ENCODE measurements around the gene SENP8.

DNA sequence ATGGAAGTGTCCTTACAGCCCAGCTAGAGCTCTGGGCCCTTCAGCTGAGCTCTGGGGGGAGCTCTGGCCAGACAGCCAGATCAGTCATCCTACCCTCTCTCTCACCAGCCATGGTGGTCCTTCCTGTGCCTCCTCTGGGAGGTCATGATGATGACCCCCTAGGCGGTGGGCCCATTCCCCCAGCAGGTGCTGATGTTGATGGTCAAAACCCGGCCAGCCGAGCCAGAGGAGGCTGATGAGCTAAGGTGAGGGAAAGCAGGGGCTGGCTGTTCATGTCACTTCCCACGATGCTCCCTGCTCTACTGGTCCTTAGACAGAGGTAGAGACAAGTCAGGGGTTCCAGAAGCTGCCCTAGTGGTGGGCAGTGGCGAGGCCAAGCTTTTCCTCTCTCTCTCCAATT is 44.4 kb downstream of the SENP8 start:
- TF ChIP-seq, protein P1, sequence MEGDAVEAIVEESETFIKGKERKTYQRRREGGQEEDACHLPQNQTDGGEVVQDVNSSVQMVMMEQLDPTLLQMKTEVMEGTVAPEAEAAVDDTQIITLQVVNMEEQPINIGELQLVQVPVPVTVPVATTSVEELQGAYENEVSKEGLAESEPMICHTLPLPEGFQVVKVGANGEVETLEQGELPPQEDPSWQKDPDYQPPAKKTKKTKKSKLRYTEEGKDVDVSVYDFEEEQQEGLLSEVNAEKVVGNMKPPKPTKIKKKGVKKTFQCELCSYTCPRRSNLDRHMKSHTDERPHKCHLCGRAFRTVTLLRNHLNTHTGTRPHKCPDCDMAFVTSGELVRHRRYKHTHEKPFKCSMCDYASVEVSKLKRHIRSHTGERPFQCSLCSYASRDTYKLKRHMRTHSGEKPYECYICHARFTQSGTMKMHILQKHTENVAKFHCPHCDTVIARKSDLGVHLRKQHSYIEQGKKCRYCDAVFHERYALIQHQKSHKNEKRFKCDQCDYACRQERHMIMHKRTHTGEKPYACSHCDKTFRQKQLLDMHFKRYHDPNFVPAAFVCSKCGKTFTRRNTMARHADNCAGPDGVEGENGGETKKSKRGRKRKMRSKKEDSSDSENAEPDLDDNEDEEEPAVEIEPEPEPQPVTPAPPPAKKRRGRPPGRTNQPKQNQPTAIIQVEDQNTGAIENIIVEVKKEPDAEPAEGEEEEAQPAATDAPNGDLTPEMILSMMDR (conservative IDR thresholded peaks at IDR 0.05; ENCODE audit: low read depth, low read length) = no peak
- TF ChIP-seq EZH2 (IDR thresholded peaks at IDR 0.05; ENCODE audit: borderline replicate concordance, low read depth, low read length, poor library complexity, severe bottlenecking) = no peak

Measured in A673 (cell line).